ENCODE data around the gene QPCTL.

QPCTL gene

GRCh38 chr19:45657520-45658167 lies 34.8 kb upstream of the QPCTL start:
- Histone ChIP-seq H3K27me3 (ENCODE audit: insufficient read depth, poor library complexity, severe bottlenecking) (no peaks in the 10 kb centered on the region), H3K9me3 (ENCODE audit: severe bottlenecking) (no peaks in the 10 kb centered on the region), H3K4me1 (ENCODE audit: insufficient read depth, poor library complexity, severe bottlenecking) (no peaks in the 10 kb centered on the region), H3K4me3 (ENCODE audit: severe bottlenecking) (no peak overlapping the region), H3K36me3 (ENCODE audit: low read depth) (no peaks in the 10 kb centered on the region), H3K27ac (ENCODE audit: poor library complexity, severe bottlenecking) (no peak overlapping the region)
- no peak for DNase-seq (ENCODE audit: low spot score)
- TF ChIP-seq CTCF (IDR thresholded peaks at IDR 0.05; ENCODE audit: poor library complexity, severe bottlenecking) = no peak
- ATAC-seq (ENCODE audit: low read depth) = no peak

DNA sequence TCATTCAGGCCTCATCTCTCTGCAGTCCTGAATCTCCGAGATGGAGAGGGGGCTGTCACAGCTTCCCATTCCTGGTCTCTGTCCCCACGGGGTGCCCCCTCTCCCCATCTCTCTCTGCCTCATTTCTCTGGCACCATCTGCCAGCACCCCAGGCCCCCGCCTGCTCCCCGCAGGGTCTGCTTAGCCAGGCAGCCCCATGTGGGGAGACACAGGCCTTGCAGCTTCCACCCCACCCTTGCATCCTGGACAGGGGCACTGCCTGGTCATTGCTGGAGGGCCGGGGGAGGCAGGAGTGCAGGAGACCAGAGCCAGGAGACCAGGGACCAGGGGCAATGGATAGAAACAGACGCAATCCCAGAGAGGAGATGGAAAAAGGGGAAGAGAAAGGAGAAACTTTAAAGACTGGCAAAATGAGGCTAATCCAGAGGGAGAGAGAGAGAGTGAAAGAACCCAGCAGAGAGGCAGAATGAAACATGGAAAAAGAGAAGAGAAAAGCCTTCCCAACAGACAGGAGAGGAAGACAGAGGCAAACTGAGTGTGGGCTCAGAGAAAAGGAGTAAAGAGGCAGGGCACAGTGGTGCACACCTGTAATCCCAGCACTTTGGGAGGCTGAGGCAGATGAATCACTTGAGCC lies 33.3 kb upstream of the QPCTL start:
- Histone ChIP-seq H3K36me3 (ENCODE audit: low read depth) (no peaks in the 10 kb centered on the region), H3K27me3 (ENCODE audit: insufficient read depth, poor library complexity, severe bottlenecking) (no peaks in the 10 kb centered on the region), H3K4me1 (ENCODE audit: insufficient read depth, poor library complexity, severe bottlenecking) (no peaks in the 10 kb centered on the region), H3K4me3 (ENCODE audit: severe bottlenecking) (no peak overlapping the region), H3K27ac (ENCODE audit: poor library complexity, severe bottlenecking) (no peak overlapping the region), H3K9me3 (ENCODE audit: severe bottlenecking) (no peaks in the 10 kb centered on the region)
- ATAC-seq (ENCODE audit: low read depth) (no peak), DNase-seq (ENCODE audit: low spot score) (no peak)
- TF ChIP-seq CTCF (IDR thresholded peaks at IDR 0.05; ENCODE audit: poor library complexity, severe bottlenecking) = no peak

- DNase-seq (ENCODE audit: low spot score) (no peak), ATAC-seq (ENCODE audit: low read depth) (no peak)
- Histone ChIP-seq H3K27ac (ENCODE audit: poor library complexity, severe bottlenecking) (no peak overlapping the region), H3K4me3 (ENCODE audit: severe bottlenecking) (no peak overlapping the region), H3K4me1 (ENCODE audit: insufficient read depth, poor library complexity, severe bottlenecking) (no peaks in the 10 kb centered on the region), H3K27me3 (ENCODE audit: insufficient read depth, poor library complexity, severe bottlenecking) (no peaks in the 10 kb centered on the region), H3K9me3 (ENCODE audit: severe bottlenecking) (no peaks in the 10 kb centered on the region), H3K36me3 (ENCODE audit: low read depth) (no peaks in the 10 kb centered on the region)
- no peak for TF ChIP-seq CTCF (IDR thresholded peaks at IDR 0.05; ENCODE audit: poor library complexity, severe bottlenecking)
Measured at GRCh38 chr19:45660636-45661035, 31.8 kb upstream of the QPCTL start.

- Histone ChIP-seq H3K27ac (ENCODE audit: poor library complexity, severe bottlenecking) (no peak overlapping the region), H3K9me3 (ENCODE audit: severe bottlenecking) (no peaks in the 10 kb centered on the region), H3K36me3 (ENCODE audit: low read depth) (no peaks in the 10 kb centered on the region), H3K4me1 (ENCODE audit: insufficient read depth, poor library complexity, severe bottlenecking) (peaks cover 6% of the 10 kb centered on the region), H3K4me3 (ENCODE audit: severe bottlenecking) (no peak overlapping the region), H3K27me3 (ENCODE audit: insufficient read depth, poor library complexity, severe bottlenecking) (no peaks in the 10 kb centered on the region)
- DNase-seq (ENCODE audit: low spot score) = no peak
- TF ChIP-seq CTCF (IDR thresholded peaks at IDR 0.05; ENCODE audit: poor library complexity, severe bottlenecking) = no peak
- no peak for ATAC-seq (ENCODE audit: low read depth)
Measured at GRCh38 chr19:45663800-45664199, 28.7 kb upstream of the QPCTL start.

DNA sequence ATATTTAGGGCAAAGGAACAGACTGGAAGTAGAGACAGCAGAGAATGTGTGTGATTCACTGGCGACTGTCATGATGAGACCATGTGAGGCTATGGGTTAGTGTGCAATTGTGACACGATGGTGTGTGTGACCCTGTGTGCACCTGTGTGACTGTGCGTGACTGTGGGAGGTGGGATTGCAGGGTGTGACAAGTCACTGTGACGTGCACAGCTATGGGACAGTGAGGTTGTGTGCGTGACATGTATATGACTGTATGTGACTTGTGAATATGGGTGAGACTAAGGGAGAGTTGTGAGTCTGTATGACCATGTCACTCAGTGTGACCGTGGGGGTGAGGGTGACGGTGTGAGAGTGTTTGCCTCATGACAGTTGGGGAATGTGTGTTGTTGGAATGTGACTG lies 27.9 kb upstream of the QPCTL start:
- TF ChIP-seq CTCF (IDR thresholded peaks at IDR 0.05; ENCODE audit: poor library complexity, severe bottlenecking) = no peak
- Histone ChIP-seq H3K36me3 (ENCODE audit: low read depth) (no peaks in the 10 kb centered on the region), H3K4me3 (ENCODE audit: severe bottlenecking) (no peak overlapping the region), H3K4me1 (ENCODE audit: insufficient read depth, poor library complexity, severe bottlenecking) (peaks cover 6% of the 10 kb centered on the region), H3K27me3 (ENCODE audit: insufficient read depth, poor library complexity, severe bottlenecking) (no peaks in the 10 kb centered on the region), H3K27ac (ENCODE audit: poor library complexity, severe bottlenecking) (no peak overlapping the region), H3K9me3 (ENCODE audit: severe bottlenecking) (no peaks in the 10 kb centered on the region)
- DNase-seq (ENCODE audit: low spot score) (no peak), ATAC-seq (ENCODE audit: low read depth) (no peak)
